Endothelial cell of umbilical vein (primary cell): ENCODE measurements around the gene ZNF385B. TPM values are rescaled to one million over a fixed set of nuclear protein-coding genes. Genes with fewer than 3 reads are reported as not detected.

Experiments
- BruUV-seq: library from RNA; stranded (reverse); fragments of 400-500 nt; replicated peaks from 2 replicates; lab custom pipeline; 2021; lab: Mats Ljungman, UMichigan
- CTCF ChIA-PET: fragments of 300-600, 350-600 bp; sonication (Branson Sonifier 250); formaldehyde crosslinking; loops from one replicate; lab custom pipeline; 2021; ENCODE audit warnings: antibody characterized with exemption, inconsistent platforms; lab: Charles Lee
- POLR2A ChIA-PET: fragments of 300-600, 350-600 bp; sonication (Branson Sonifier 250); formaldehyde crosslinking; loops from one replicate; lab custom pipeline; 2021; ENCODE audit warnings: antibody characterized with exemption, inconsistent platforms; lab: Charles Lee
- DNase-seq: peaks from one replicate; pipeline ENCODE4 v3.0.0-alpha.2; 2011; ENCODE audit warnings: low read depth, low spot score
- FAIRE-seq: peaks from 2 replicates; lab custom pipeline; 2011; peaks lifted over from hg19 to GRCh38; lab: Jason Lieb, UNC
- H2AFZ ChIP-seq: 2 replicates; pipeline ENCODE4 v1.6.0; 2012; ENCODE audit warnings: low read depth, low read length, control low read depth, inconsistent platforms
- H3K27ac ChIP-seq: 2 replicates; pipeline ENCODE4 v1.5.1; 2011; ENCODE audit warnings: low read depth, mild to moderate bottlenecking, control low read depth, low read length, moderate library complexity; ENCODE audit not compliant: insufficient read depth
- H3K27me3 ChIP-seq, 2 experiments: 2 replicates each; pipeline versions ENCODE4 v1.6.0 to v1.6.1; 2011; ENCODE audit warnings: low read length in 2 of 2, mixed read lengths in 1 of 2; ENCODE audit not compliant: control insufficient read depth in 2 of 2, insufficient read depth in 2 of 2
- H3K36me3 ChIP-seq, 2 experiments: 2 replicates in 1 of 2; 3 replicates in 1 of 2; pipeline ENCODE4 v1.5.1; 2011; ENCODE audit warnings: low read length in 2 of 2, mild to moderate bottlenecking in 1 of 2, moderate library complexity in 1 of 2; ENCODE audit not compliant: control insufficient read depth in 2 of 2, insufficient read depth in 2 of 2; ENCODE audit errors: extremely low read depth in 1 of 2
- H3K4me1 ChIP-seq: 3 replicates; pipeline ENCODE4 v1.5.1; 2011; ENCODE audit warnings: mild to moderate bottlenecking, low read length; ENCODE audit not compliant: control insufficient read depth, insufficient read depth; ENCODE audit errors: extremely low read depth
- H3K4me2 ChIP-seq: 2 replicates; pipeline ENCODE4 v1.6.1; 2011; ENCODE audit warnings: low read length, control low read depth, mixed read lengths; ENCODE audit not compliant: insufficient read depth
- H3K4me3 ChIP-seq, 3 experiments: fragments of 200-600 bp in 1 of 3; sonication (generic), shearing (Covaris generic) in 1 of 3; replicated peaks in 1 of 3; 2 replicates each; pipeline ENCODE4 v1.5.1; 2011 to 2016; ENCODE audit warnings: control low read depth in 3 of 3, low read length in 3 of 3, mild to moderate bottlenecking in 2 of 3, inconsistent platforms in 1 of 3, low read depth in 1 of 3, moderate library complexity in 1 of 3; ENCODE audit not compliant: insufficient read depth in 1 of 3
- H3K79me2 ChIP-seq: 2 replicates; pipeline ENCODE4 v1.6.0; 2012; ENCODE audit warnings: low read length, inconsistent platforms; ENCODE audit not compliant: control insufficient read depth, insufficient read depth
- H3K9ac ChIP-seq: replicated peaks from 2 replicates; pipeline ENCODE3; 2011; ENCODE audit warnings: low read length, control low read depth; ENCODE audit not compliant: insufficient read depth; ENCODE audit errors: extremely low read depth
- H3K9me1 ChIP-seq: replicated peaks from 3 replicates; pipeline ENCODE4 v1.6.0; 2011; ENCODE audit warnings: mild to moderate bottlenecking, low read length; ENCODE audit not compliant: control insufficient read depth, insufficient read depth; ENCODE audit errors: extremely low read depth
- H3K9me3 ChIP-seq: replicated peaks from 2 replicates; pipeline ENCODE4 v1.5.1; 2012; ENCODE audit warnings: low read length, inconsistent platforms; ENCODE audit not compliant: control insufficient read depth, insufficient read depth
- H4K20me1 ChIP-seq: replicated peaks from 2 replicates; pipeline ENCODE3; 2011; ENCODE audit warnings: mild to moderate bottlenecking, low read length; ENCODE audit not compliant: control insufficient read depth, insufficient read depth; ENCODE audit errors: extremely low read depth
- CTCF ChIP-seq, 2 donors: IDR thresholded peaks; 1 replicate in 1 of 2; 2 replicates in 1 of 2; pipeline ENCODE4 v1.5.1; 2011; ENCODE audit warnings: low read length in 2 of 2, mild to moderate bottlenecking in 2 of 2, moderate library complexity in 2 of 2, control low read depth in 1 of 2, inconsistent platforms in 1 of 2, low read depth in 1 of 2; ENCODE audit not compliant: insufficient read depth in 1 of 2; ENCODE audit errors: extremely low read depth in 1 of 2
- EZH2 ChIP-seq: IDR thresholded peaks from 2 replicates; pipeline ENCODE4 v1.6.1; 2012; ENCODE audit warnings: borderline replicate concordance, low read depth, mild to moderate bottlenecking, moderate library complexity, low read length, inconsistent platforms; ENCODE audit not compliant: severe bottlenecking
- FOS ChIP-seq: IDR thresholded peaks from 2 replicates; pipeline ENCODE4 v1.6.1; 2011; ENCODE audit warnings: mild to moderate bottlenecking, low read length, moderate library complexity, borderline replicate concordance; ENCODE audit not compliant: insufficient read depth
- GATA2 ChIP-seq: IDR thresholded peaks from 2 replicates; pipeline ENCODE4 v1.7.0; 2011; ENCODE audit warnings: low read depth, mild to moderate bottlenecking, moderate library complexity, mixed read lengths, low read length; ENCODE audit not compliant: insufficient read length, insufficient read depth
- JUN ChIP-seq: IDR thresholded peaks from 2 replicates; pipeline ENCODE4 v1.6.1; 2011; ENCODE audit warnings: borderline replicate concordance, low read depth; ENCODE audit not compliant: insufficient read length, insufficient read depth
- MAX ChIP-seq: IDR thresholded peaks from 2 replicates; pipeline ENCODE4 v1.6.1; 2011; ENCODE audit not compliant: insufficient read depth, insufficient read length
- MYC ChIP-seq: IDR thresholded peaks from one replicate; pipeline ENCODE4 v1.6.1; 2011; ENCODE audit warnings: mild to moderate bottlenecking, low read depth, low read length
- POLR2A ChIP-seq: IDR thresholded peaks from 2 replicates; pipeline ENCODE4 v1.6.1; 2012; ENCODE audit warnings: low read depth, mild to moderate bottlenecking, control low read depth, low read length
- POLR2AphosphoS5 ChIP-seq: IDR thresholded peaks from 2 replicates; pipeline ENCODE4 v1.6.1; 2012; ENCODE audit warnings: low read depth, mild to moderate bottlenecking, control low read depth, low read length, moderate library complexity; ENCODE audit not compliant: insufficient read depth
- dilution Hi-C: fragments of 300-500 bp; cut with MboI; formaldehyde crosslinking; loops from one replicate; pipeline ENCODE4 v1.15.0; 2019; ENCODE audit warnings: low sequenced_read_pairs; ENCODE audit not compliant: extremely low pct_ligation_motif_present
- intact Hi-C: fragments of 100-400 bp; cut with micrococcal nuclease; formaldehyde crosslinking; loops from one replicate; pipeline ENCODE4 v1.10.0; 2022
- polyA plus RNA-seq, 4 experiments: library from polyadenylated mRNA; depleted of rRNA in 3 of 4; stranded (reverse) in 3 of 4; unstranded in 1 of 4; fragments of >200 nt; gene quantifications; 2 replicates each; pipeline versions ENCODE4 v1.2.1 to v1.2.3, GENCODE V29; 2011 to 2012; ENCODE audit warnings: missing spikeins in 1 of 4
- total RNA-seq: library from RNA; stranded (reverse); gene quantifications from 2 replicates; pipeline ENCODE4 v1.2.3, GENCODE V29; 2021

Gene ZNF385B
- total and polyA plus RNA-seq, 2 donors (not counting 3 experiments of a cell fraction or from before 2014, with no cell fraction given) = not detected

GRCh38 chr2:179554639-179555386 lies 306.6 kb downstream of the ZNF385B start:
- Histone ChIP-seq H3K36me3 (no peaks in the 10 kb centered on the region), H3K9me1 (no peaks in the 10 kb centered on the region), H4K20me1 (no peaks in the 10 kb centered on the region), H3K4me2 (no peak overlapping the region), H3K27ac (no peak overlapping the region), H3K4me1 (no peaks in the 10 kb centered on the region), H3K79me2 (no peaks in the 10 kb centered on the region), H2AFZ (no peak overlapping the region), H3K9me3 (no peaks in the 10 kb centered on the region), H3K9ac (no peak overlapping the region), H3K27me3 (no peaks in the 10 kb centered on the region), H3K4me3 (no peak overlapping the region)
- ChIA-PET CTCF (interaction anchor here (0.9 kb wide), 1 partner anchor 39 kb away, joined by 3 read pairs; no protein-coding TSS in a partner anchor), POLR2A (no interaction called here)
- intact Hi-C loops = no loop called here
- TF ChIP-seq POLR2A = no peak
- TF ChIP-seq GATA2 = no peak
- no peak for TF ChIP-seq FOS
- no peak for TF ChIP-seq MYC
- TF ChIP-seq CTCF (IDR thresholded peaks at IDR 0.05; ENCODE audit: extremely low read depth in 1 of 2, insufficient read depth in 1 of 2, low read depth in 1 of 2, low read length in 2 of 2) = no peak
- no peak for TF ChIP-seq EZH2
- no peak for TF ChIP-seq MAX
- no peak for TF ChIP-seq JUN
- TF ChIP-seq POLR2AphosphoS5 = no peak
- no TSS peak for BruUV-seq
- dilution Hi-C loops = no loop called here
- no peak for DNase-seq
- FAIRE-seq = no peak
